CD1c-positive myeloid dendritic cell (primary cell): ENCODE results near the gene CNPY1.
"Not testable (repeated sequence)": the region's sequence is repeated elsewhere in the genome, so short reads cannot be mapped to it uniquely, and the experiment has no call there.

Experiments used
- DNase-seq: peaks from one replicate; pipeline ENCODE4 v3.0.0-alpha.2; 2016; ENCODE audit errors: extremely low spot score

Gene CNPY1

GRCh38 chr7:155578016-155578415, 31.7 kb upstream of the CNPY1 start:
- DNase-seq: no peak

- no peak for DNase-seq
These were observed 31.1 kb upstream of the CNPY1 start for GRCh38 chr7:155577509-155577905.

GRCh38 chr7:155576900-155577508, 30.6 kb upstream of the CNPY1 start:
- no peak for DNase-seq

GRCh38 chr7:155576416-155576815, 30.1 kb upstream of the CNPY1 start:
- DNase-seq: no peak

GRCh38 chr7:155574556-155575290, 28.4 kb upstream of the CNPY1 start:
- no peak for DNase-seq

- DNase-seq: no peak
These were observed 25.4 kb upstream of the CNPY1 start for GRCh38 chr7:155571581-155572345.

- no peak for DNase-seq
These were observed 24.6 kb upstream of the CNPY1 start for GRCh38 chr7:155570991-155571390.

GRCh38 chr7:155570171-155570958, 24.0 kb upstream of the CNPY1 start:
- no peak for DNase-seq

- no peak for DNase-seq
These were observed 23.3 kb upstream of the CNPY1 start for GRCh38 chr7:155569681-155570080.

GRCh38 chr7:155568842-155569494, 22.6 kb upstream of the CNPY1 start:
- no peak for DNase-seq

- DNase-seq: no peak
These were observed 21.9 kb upstream of the CNPY1 start for GRCh38 chr7:155568333-155568660.

GRCh38 chr7:155567646-155568332, 21.4 kb upstream of the CNPY1 start:
- DNase-seq: no peak

GRCh38 chr7:155566011-155566836, 19.9 kb upstream of the CNPY1 start:
- no peak for DNase-seq

- no peak for DNase-seq
These were observed 19.2 kb upstream of the CNPY1 start for GRCh38 chr7:155565596-155565995.

- DNase-seq: not testable (repeated sequence)
These were observed 16.6 kb upstream of the CNPY1 start for GRCh38 chr7:155562976-155563375.

GRCh38 chr7:155562106-155562505, 15.7 kb upstream of the CNPY1 start:
- DNase-seq: no peak

GRCh38 chr7:155560982-155561686, 14.8 kb upstream of the CNPY1 start:
- DNase-seq: no peak

- DNase-seq: no peak
These were observed 14.0 kb upstream of the CNPY1 start for GRCh38 chr7:155560196-155560885.
